Measurements from ENCODE around the gene MPHOSPH10.
"Not testable (repeated sequence)": the region's sequence is repeated elsewhere in the genome, so short reads cannot be mapped to it uniquely, and the experiment has no call there.

GRCh38 chr2:71106463-71106862, 24.0 kb upstream of the MPHOSPH10 start:
- not testable (repeated sequence) for TF ChIP-seq CTCF (IDR thresholded peaks at IDR 0.05); POLR2A (IDR thresholded peaks at IDR 0.05; ENCODE audit: low read depth); EP300 (IDR thresholded peaks at IDR 0.05); POLR2AphosphoS5 (IDR thresholded peaks at IDR 0.05)

All from esophagus muscularis mucosa (tissue), 4 donors.